GM21526 (cell line): Measurements from ENCODE around the gene CHIC2.
"Not testable (repeated sequence)": the region's sequence is repeated elsewhere in the genome, so short reads cannot be mapped to it uniquely, and the experiment has no call there.

Experiments
- ATAC-seq: cut with Tn5 transposase; IDR thresholded peaks from one replicate; pipeline ENCODE4 v1.9.1; 2021; ENCODE audit warnings: moderate library complexity; ENCODE audit not compliant: unreplicated experiment, low FRiP score

CHIC2 gene

GRCh38 chr4:54064317-54065111 is at the start of gene CHIC2:
CHIC2 (minus strand) TSS chr4:54064605; CDS start chr4:54064300, 305 bp downstream.
- ATAC-seq: peak; percentile 97

GRCh38 chr4:54113206-54113605 is 48.8 kb upstream of the CHIC2 start:
- ATAC-seq: not testable (repeated sequence)

- ATAC-seq: no peak
Observed at GRCh38 chr4:54110019-54110416, 45.6 kb upstream of the CHIC2 start.

GRCh38 chr4:54109241-54110018 is 45.0 kb upstream of the CHIC2 start:
- ATAC-seq: no peak

- no peak for ATAC-seq
Observed at GRCh38 chr4:54107951-54108748, 43.7 kb upstream of the CHIC2 start.

- no peak for ATAC-seq
Observed at GRCh38 chr4:54104907-54105306, 40.5 kb upstream of the CHIC2 start.

- ATAC-seq: no peak
Observed at GRCh38 chr4:54103190-54103574, 38.8 kb upstream of the CHIC2 start.

- ATAC-seq: no peak
Observed at GRCh38 chr4:54102531-54103106, 38.2 kb upstream of the CHIC2 start.

- no peak for ATAC-seq
Observed at GRCh38 chr4:54101190-54102041, 37.0 kb upstream of the CHIC2 start.

GRCh38 chr4:54100595-54101189 is 36.3 kb upstream of the CHIC2 start:
- no peak for ATAC-seq

GRCh38 chr4:54099748-54100574 is 35.6 kb upstream of the CHIC2 start, which contains the start of gene GSX2:
GSX2 (plus strand) TSS chr4:54100163; CDS start chr4:54100345, 182 bp downstream.
- ATAC-seq: no peak

- no peak for ATAC-seq
Observed at GRCh38 chr4:54099287-54099747, 34.9 kb upstream of the CHIC2 start.

GRCh38 chr4:54098375-54098774 is 34.0 kb upstream of the CHIC2 start:
- no peak for ATAC-seq

GRCh38 chr4:54097152-54097551 is 32.7 kb upstream of the CHIC2 start:
- ATAC-seq: no peak

GRCh38 chr4:54096295-54096962 is 32.0 kb upstream of the CHIC2 start:
- no peak for ATAC-seq

GRCh38 chr4:54095110-54095825 is 30.9 kb upstream of the CHIC2 start:
- no peak for ATAC-seq

- ATAC-seq: no peak
Observed at GRCh38 chr4:54094451-54094850, 30.0 kb upstream of the CHIC2 start.
